Smooth muscle cell (in vitro differentiated cells): Measurements from ENCODE around the gene FGF19. TPM values are rescaled to one million over a fixed set of nuclear protein-coding genes. Genes with fewer than 3 reads are reported as not detected.

ENCODE experiments used
- DNase-seq: peaks from one replicate; lab custom pipeline; 2025; ENCODE audit not compliant: unreplicated experiment; lab: John Stamatoyannopoulos, UW
- H2AFZ ChIP-seq: fragments of 200-600 bp; sonication (generic); 2 replicates; pipeline ENCODE4 v1.6.0; 2016; ENCODE audit warnings: antibody characterized with exemption, low read depth, mild to moderate bottlenecking
- H3F3A ChIP-seq: fragments of 200-600 bp; sonication (generic); 2 replicates; pipeline ENCODE4 v1.6.0; 2017; ENCODE audit warnings: antibody characterized with exemption, low read depth
- H3K27ac ChIP-seq: fragments of 200-600 bp; sonication (generic); 2 replicates; pipeline ENCODE4 v1.5.1; 2016; ENCODE audit warnings: low read depth, mild to moderate bottlenecking
- H3K27me3 ChIP-seq: fragments of 200-600 bp; sonication (generic); 2 replicates; pipeline ENCODE4 v1.6.1; 2016; ENCODE audit warnings: low read depth, mild to moderate bottlenecking
- H3K36me3 ChIP-seq: fragments of 200-600 bp; sonication (generic); 2 replicates; pipeline ENCODE4 v1.5.1; 2016; ENCODE audit warnings: low read depth
- H3K4me1 ChIP-seq: fragments of 200-600 bp; sonication (generic); 2 replicates; pipeline ENCODE4 v1.5.1; 2016; ENCODE audit warnings: low read depth
- H3K4me2 ChIP-seq: fragments of 200-600 bp; sonication (generic); 2 replicates; pipeline ENCODE4 v1.6.0; 2016; ENCODE audit warnings: mild to moderate bottlenecking
- H3K4me3 ChIP-seq: fragments of 200-600 bp; sonication (generic); 2 replicates; pipeline ENCODE4 v1.5.1; 2016; ENCODE audit warnings: mild to moderate bottlenecking
- H3K79me2 ChIP-seq: fragments of 200-600 bp; sonication (generic); 2 replicates; pipeline ENCODE4 v1.6.0; 2016; ENCODE audit warnings: low read depth, mild to moderate bottlenecking
- H3K9ac ChIP-seq: fragments of 200-600 bp; sonication (generic); 2 replicates; pipeline ENCODE4 v1.6.0; 2016; ENCODE audit warnings: low read depth
- H3K9me3 ChIP-seq: fragments of 200-600 bp; sonication (generic); replicated peaks from 2 replicates; pipeline ENCODE4 v1.5.1; 2016; ENCODE audit warnings: low read depth
- H4K20me1 ChIP-seq: fragments of 200-600 bp; sonication (generic); 2 replicates; pipeline ENCODE4 v1.6.0; 2016; ENCODE audit warnings: low read depth
- WGBS: methylation state at CpG from one replicate; pipeline ENCODE4 v1.1.7; 2016; ENCODE audit warnings: low lambda C conversion rate; 5-methylcytosine and 5-hydroxymethylcytosine counted together
- polyA plus RNA-seq: library from polyadenylated mRNA; unstranded; fragments of >200 nt; fragmentation: Nextera tagmentation; extraction: Ambion mirVana; gene quantifications from 2 replicates; pipeline ENCODE4 v1.2.1, GENCODE V29; 2016
- total RNA-seq: library from RNA; depleted of rRNA; stranded (reverse); fragments of >200 nt; gene quantifications from 2 replicates; pipeline ENCODE4 v1.2.3, GENCODE V29; 2014
- TF ChIP-seq, protein P1 (sequence below): fragments of 200-600 bp; sonication (generic); IDR thresholded peaks from 2 replicates; pipeline ENCODE4 v1.5.1; 2017; ENCODE audit warnings: borderline replicate concordance, mild to moderate bottlenecking, antibody characterized with exemption; ENCODE audit not compliant: insufficient read depth, poor library complexity, severe bottlenecking

The FGF19 gene
- total and polyA plus RNA-seq, 2 experiments from 2014 or later, result not detected

DNA sequence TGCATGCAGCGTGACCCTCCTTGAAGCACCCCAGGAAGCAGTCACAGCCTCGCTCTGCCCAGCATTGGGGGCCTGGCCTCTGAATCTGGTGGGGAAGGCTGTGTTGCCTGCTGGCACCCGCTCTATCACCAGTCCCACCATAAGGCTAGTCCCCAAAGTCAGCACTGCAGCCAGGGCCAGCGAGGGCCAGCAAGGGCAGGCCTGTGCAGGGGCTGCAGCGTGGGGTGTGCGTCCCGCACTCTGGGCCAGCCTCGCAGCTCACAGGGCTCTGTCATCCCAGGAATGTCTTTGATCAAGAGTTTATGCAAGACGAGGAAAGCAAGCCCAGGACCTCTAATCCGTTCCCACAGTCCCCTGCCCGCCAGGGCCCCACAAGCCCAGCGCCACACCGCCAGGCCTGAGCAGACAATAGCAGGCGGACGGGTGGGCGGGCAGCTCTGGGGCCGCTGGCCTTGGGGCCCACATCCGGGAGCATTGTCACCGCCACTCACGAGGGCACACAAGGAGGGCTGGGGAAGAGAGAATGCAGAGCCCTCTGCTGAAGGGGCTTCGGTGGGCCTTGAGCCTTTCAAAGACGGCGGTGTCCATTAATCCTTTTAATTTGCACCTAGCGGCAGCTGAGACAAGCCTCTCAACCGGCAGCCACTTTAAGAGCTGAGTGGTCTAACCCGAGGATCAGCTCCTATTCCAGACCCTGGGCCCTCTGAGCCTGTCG is 45.8 kb downstream of the FGF19 start:
- 15% methylated on average over 24 of the region's 27 CpGs for WGBS

GRCh38 chr11:69657456-69657910 is 46.3 kb downstream of the FGF19 start:
- no peak for DNase-seq
- peaks cover 4% of the 10 kb centered on the region for H3K36me3 ChIP-seq
- H3K9me3 ChIP-seq, result no peaks in the 10 kb centered on the region
- H4K20me1 ChIP-seq, result peaks cover 27% of the 10 kb centered on the region
- peak overlapping the region; percentile 53 for H3K4me2 ChIP-seq
- 88% methylated on average over 14 of the region's 14 CpGs for WGBS
- no peaks in the 10 kb centered on the region for H3K27me3 ChIP-seq
- H3K4me3 ChIP-seq, result no peak overlapping the region
- no peaks in the 10 kb centered on the region for H3K79me2 ChIP-seq
- H3K4me1 ChIP-seq, result peaks cover 18% of the 10 kb centered on the region
- TF ChIP-seq, protein P1, sequence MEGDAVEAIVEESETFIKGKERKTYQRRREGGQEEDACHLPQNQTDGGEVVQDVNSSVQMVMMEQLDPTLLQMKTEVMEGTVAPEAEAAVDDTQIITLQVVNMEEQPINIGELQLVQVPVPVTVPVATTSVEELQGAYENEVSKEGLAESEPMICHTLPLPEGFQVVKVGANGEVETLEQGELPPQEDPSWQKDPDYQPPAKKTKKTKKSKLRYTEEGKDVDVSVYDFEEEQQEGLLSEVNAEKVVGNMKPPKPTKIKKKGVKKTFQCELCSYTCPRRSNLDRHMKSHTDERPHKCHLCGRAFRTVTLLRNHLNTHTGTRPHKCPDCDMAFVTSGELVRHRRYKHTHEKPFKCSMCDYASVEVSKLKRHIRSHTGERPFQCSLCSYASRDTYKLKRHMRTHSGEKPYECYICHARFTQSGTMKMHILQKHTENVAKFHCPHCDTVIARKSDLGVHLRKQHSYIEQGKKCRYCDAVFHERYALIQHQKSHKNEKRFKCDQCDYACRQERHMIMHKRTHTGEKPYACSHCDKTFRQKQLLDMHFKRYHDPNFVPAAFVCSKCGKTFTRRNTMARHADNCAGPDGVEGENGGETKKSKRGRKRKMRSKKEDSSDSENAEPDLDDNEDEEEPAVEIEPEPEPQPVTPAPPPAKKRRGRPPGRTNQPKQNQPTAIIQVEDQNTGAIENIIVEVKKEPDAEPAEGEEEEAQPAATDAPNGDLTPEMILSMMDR, result no peak
- H3K9ac ChIP-seq, result no peak overlapping the region
- no peak overlapping the region for H2AFZ ChIP-seq
- H3F3A ChIP-seq, result peaks cover 7% of the 10 kb centered on the region
- no peak overlapping the region for H3K27ac ChIP-seq

More for the DNA sequence above, 45.8 kb downstream of the FGF19 start:
- Histone ChIP-seq H4K20me1 (peaks cover 21% of the 10 kb centered on the region), H3K9ac (no peak overlapping the region), H3K27ac (peak overlapping the region; percentile 65), H3K4me1 (peaks cover 18% of the 10 kb centered on the region), H3F3A (peaks cover 7% of the 10 kb centered on the region), H3K36me3 (no peaks in the 10 kb centered on the region), H3K4me3 (no peak overlapping the region), H2AFZ (no peak overlapping the region), H3K79me2 (no peaks in the 10 kb centered on the region), H3K9me3 (no peaks in the 10 kb centered on the region), H3K4me2 (peak overlapping the region; percentile 53), H3K27me3 (no peaks in the 10 kb centered on the region)
- no peak for DNase-seq
- TF ChIP-seq, protein P1, result no peak

DNA sequence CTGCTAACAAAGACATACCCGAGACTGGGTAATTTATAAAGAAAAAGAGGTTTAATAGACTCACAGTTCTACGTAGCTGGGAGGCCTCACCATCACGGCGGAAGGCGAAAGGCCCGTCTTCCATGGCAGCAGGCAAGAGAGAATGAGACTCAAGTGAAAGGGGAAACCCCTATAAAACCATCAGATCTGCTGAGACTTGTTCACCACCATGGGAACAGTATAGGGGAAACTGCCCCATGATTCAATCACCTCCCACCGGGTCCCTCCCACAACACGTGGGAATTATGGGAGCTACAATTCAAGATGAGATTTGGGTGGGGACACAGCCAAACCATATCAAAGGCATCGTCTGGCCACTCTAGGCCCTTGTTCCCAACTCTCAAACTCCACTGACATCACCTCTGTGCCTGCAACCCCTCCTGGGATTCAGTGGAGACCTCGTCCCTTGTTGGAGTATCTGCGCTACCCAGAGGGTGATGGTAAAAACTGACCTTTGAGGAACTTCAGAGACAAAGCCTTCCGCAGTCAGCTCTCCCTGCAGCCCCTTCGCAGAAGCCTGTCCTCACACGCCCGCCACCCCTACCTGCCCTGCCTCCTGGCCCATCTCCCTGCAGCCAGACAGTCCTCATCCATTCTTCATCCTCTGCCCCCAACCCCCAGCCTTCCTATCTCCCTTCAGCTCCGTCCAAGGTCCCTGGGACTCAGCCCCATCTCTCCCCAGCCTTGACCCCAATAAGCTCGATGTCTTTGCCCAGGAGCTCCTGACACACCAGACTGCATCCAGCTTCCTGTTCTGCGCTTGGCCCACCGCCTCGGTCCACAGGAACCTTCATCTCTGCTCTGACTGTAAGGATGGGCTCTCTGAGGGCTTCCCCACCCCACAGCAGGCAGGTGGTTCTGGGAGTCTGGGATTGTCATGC is 47.0 kb downstream of the FGF19 start:
- H3K4me3 ChIP-seq, result no peak overlapping the region
- H3K9me3 ChIP-seq, result no peaks in the 10 kb centered on the region
- peaks cover 18% of the 10 kb centered on the region for H3K4me1 ChIP-seq
- WGBS, result 86% methylated on average over 20 of the region's 20 CpGs
- TF ChIP-seq, protein P1, result no peak
- peaks cover 11% of the 10 kb centered on the region for H3K36me3 ChIP-seq
- H2AFZ ChIP-seq, result no peak overlapping the region
- H3K27ac ChIP-seq, result no peak overlapping the region
- H3K9ac ChIP-seq, result no peak overlapping the region
- no peaks in the 10 kb centered on the region for H3K79me2 ChIP-seq
- no peak for DNase-seq
- no peaks in the 10 kb centered on the region for H3K27me3 ChIP-seq
- H3K4me2 ChIP-seq, result no peak overlapping the region
- peaks cover 34% of the 10 kb centered on the region for H4K20me1 ChIP-seq
- peaks cover 13% of the 10 kb centered on the region for H3F3A ChIP-seq
